ENCODE results near the gene FIBP.

The FIBP gene

GRCh38 chr11:65869643-65870306 is 18.5 kb downstream of the FIBP start:
- no peak for DNase-seq

GRCh38 chr11:65868907-65869306 is 19.4 kb downstream of the FIBP start:
- no peak for DNase-seq

GRCh38 chr11:65868076-65868667 is 20.1 kb downstream of the FIBP start:
- DNase-seq, result no peak

- no peak for DNase-seq
These were observed 20.8 kb downstream of the FIBP start for GRCh38 chr11:65867284-65868071.

- no peak for DNase-seq
These were observed 21.6 kb downstream of the FIBP start for GRCh38 chr11:65866509-65867283.

- DNase-seq, result no peak
These were observed 22.6 kb downstream of the FIBP start for GRCh38 chr11:65865550-65866172.

GRCh38 chr11:65864706-65865471 is 23.4 kb downstream of the FIBP start:
- no peak for DNase-seq

GRCh38 chr11:65863889-65864705 is 24.2 kb downstream of the FIBP start:
- no peak for DNase-seq

- DNase-seq, result no peak
These were observed 25.1 kb downstream of the FIBP start for GRCh38 chr11:65862941-65863888.

- no peak for DNase-seq
These were observed 26.0 kb downstream of the FIBP start for GRCh38 chr11:65862191-65862735.

GRCh38 chr11:65861533-65862183 is 26.6 kb downstream of the FIBP start:
- DNase-seq, result no peak

- no peak for DNase-seq
These were observed 27.1 kb downstream of the FIBP start for GRCh38 chr11:65861165-65861505.

- peak; percentile 96 for DNase-seq
These were observed 27.8 kb downstream of the FIBP start, which contains the start of gene MUS81 for GRCh38 chr11:65860278-65861164. MUS81 (plus strand) TSS chr11:65860433; CDS start chr11:65860754, 321 bp downstream.

- DNase-seq, result no peak
These were observed 28.4 kb downstream of the FIBP start for GRCh38 chr11:65859812-65860277.

GRCh38 chr11:65859095-65859811 is 29.0 kb downstream of the FIBP start:
- DNase-seq, result peak; percentile 97

GRCh38 chr11:65858681-65859087 is 29.6 kb downstream of the FIBP start:
- no peak for DNase-seq
